Peyer's patch (tissue), 4 donors: ENCODE data around the gene TNFAIP3. TPM values are rescaled to one million over a fixed set of nuclear protein-coding genes. Genes with fewer than 3 reads are reported as not detected.

Experiments used
- DNase-seq, 3 donors: peaks; one replicate each; pipeline ENCODE4 v3.0.0-alpha.2; 2017 to 2019
- H3K27ac ChIP-seq, 4 donors: fragments of 200-600 bp; sonication (generic); one replicate each; pipeline ENCODE4 v1.5.1; 2016 to 2019
- H3K27me3 ChIP-seq, 2 donors: fragments of 200-600 bp; sonication (generic); one replicate each; pipeline ENCODE4 v1.5.1; 2019
- H3K36me3 ChIP-seq, 3 donors: fragments of 200-600 bp; sonication (generic); one replicate each; pipeline ENCODE4 v1.5.1; 2016 to 2019
- H3K4me1 ChIP-seq, 4 donors: fragments of 200-600 bp; sonication (generic); one replicate each; pipeline ENCODE4 v1.5.1; 2016 to 2019
- H3K4me3 ChIP-seq, 4 donors: fragments of 200-600 bp; sonication (generic); 1 replicate in 3 of 4; 2 replicates in 1 of 4; pipeline ENCODE4 v1.5.1; 2016 to 2019; ENCODE audit warnings: mild to moderate bottlenecking in 1 of 4
- H3K9me3 ChIP-seq, 4 donors: fragments of 200-600 bp; sonication (generic); one replicate each; pipeline ENCODE4 v1.5.1; 2016 to 2019; ENCODE audit warnings: mild to moderate bottlenecking in 1 of 4
- POLR2A ChIP-seq, 2 donors: fragments of 450-650 bp; IDR thresholded peaks; one replicate each; pipeline ENCODE4 v1.5.1; 2017; ENCODE audit warnings: antibody characterized with exemption in 2 of 2, mild to moderate bottlenecking in 2 of 2, moderate library complexity in 2 of 2
- total RNA-seq, 4 donors: library from RNA; depleted of rRNA; stranded (reverse); fragments of >200 nt; gene quantifications; one replicate each; pipeline ENCODE4 v1.1.0, GENCODE V29; 2016
- TF ChIP-seq, protein P1 (sequence below), 6 experiments: fragments of 450-650 bp in 4 of 6; fragments of 200-600 bp in 2 of 6; sonication (generic) in 1 of 6; IDR thresholded peaks; one replicate each; pipeline ENCODE4 v1.5.1; 2017 to 2019; ENCODE audit warnings: antibody characterized with exemption in 6 of 6, mild to moderate bottlenecking in 3 of 6, moderate library complexity in 1 of 6

Gene TNFAIP3
- total RNA-seq, 4 donors from 2014 or later: 19.3 to 66.8 (median 30.6) TPM

DNA sequence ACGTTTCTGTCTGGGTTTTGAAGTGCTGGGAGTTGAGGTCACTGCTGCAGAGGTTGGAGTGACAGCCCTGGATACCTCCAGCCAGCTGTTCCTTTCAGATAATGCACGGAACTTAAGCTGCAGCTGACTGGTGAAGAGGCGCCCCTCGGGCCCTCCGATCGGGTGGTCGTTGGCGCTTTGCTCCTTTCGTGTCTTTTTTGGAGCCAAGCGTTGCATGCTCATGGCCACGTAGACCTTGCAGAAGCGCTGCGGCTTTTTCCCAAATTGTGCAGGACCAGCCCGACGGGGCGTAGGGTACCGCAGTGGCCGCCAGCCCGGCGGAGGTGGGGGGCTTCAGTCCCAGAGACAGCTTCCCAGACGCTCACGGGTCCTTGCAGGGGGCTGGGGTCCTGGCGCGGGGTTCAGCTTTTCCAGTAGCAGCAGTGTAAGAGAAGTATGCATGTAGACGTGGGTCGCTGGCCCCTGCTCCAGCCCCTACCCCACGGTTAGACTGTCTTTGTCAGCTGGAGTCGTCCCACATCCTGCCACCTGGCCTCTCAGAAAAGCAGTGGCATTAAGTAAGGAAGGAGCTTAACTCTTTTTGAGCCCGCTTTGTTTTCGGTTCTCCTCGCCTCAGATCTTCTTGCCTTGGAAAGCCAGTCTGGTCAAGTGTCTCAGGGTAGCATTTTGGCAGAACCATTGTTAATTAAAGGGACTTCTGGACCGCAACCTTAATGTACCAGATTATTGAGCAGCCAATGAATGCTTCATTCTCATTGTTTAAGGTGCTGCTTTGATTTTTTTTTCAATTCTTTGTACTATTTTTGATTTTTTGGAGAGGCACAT lies 838 bp downstream of the TNFAIP3 start:
- H3K4me1 ChIP-seq: peaks cover 0 to 21% (median 10%) of the 10 kb centered on the region in 4 donors
- peak in 2 of 3 donors; percentile 85 for DNase-seq

DNA sequence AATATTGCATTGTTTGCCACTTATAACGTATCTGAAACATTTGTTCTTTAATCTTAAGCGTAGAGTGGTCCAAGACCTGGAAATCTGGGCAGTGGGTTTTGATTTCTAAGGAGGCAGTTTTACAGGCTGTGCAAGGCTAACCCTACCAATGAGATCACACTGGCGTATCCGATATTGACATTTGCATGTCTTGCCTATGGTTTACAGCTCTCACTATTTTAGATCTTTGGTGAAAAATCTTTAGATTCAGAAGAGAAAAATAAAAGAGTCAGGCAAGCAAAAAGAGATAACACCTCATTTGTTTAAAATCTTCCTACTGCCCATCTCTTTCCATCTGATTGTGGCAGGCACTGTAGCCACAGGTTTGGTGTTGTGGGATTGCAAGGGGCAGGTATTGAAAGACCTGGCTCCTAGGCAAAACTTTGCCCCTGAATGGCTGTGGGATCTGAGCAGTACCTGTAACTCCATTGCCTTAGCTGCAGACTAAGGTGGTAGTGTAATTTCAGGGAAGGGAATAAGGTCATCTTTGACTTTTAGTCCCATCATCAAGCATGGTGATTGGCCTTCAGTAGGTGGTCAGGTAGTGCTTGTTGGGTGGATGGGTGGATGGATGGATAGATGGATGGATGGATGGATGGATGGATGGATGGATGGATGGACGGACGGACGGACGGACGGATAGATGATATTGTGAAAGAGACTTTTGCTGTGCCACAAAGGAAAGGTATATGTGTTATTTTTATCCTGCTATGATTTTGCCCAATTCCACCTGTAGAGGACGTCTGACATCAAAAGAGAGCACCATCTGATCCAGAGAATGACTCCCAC lies 1.9 kb downstream of the TNFAIP3 start:
- Histone ChIP-seq H3K27me3 (no peaks in the 10 kb centered on the region), H3K4me1 (peaks cover 0 to 28% (median 13%) of the 10 kb centered on the region in 4 donors), H3K36me3 (peaks cover 0 to 7% (median 0%) of the 10 kb centered on the region in 3 donors), H3K9me3 (no peaks in the 10 kb centered on the region), H3K27ac (peak overlapping the region; percentile 96 to 98 (median 97)), H3K4me3 (peak overlapping the region; percentile 85 to 90 (median 87))
- DNase-seq: no peak
- TF ChIP-seq, protein P1, sequence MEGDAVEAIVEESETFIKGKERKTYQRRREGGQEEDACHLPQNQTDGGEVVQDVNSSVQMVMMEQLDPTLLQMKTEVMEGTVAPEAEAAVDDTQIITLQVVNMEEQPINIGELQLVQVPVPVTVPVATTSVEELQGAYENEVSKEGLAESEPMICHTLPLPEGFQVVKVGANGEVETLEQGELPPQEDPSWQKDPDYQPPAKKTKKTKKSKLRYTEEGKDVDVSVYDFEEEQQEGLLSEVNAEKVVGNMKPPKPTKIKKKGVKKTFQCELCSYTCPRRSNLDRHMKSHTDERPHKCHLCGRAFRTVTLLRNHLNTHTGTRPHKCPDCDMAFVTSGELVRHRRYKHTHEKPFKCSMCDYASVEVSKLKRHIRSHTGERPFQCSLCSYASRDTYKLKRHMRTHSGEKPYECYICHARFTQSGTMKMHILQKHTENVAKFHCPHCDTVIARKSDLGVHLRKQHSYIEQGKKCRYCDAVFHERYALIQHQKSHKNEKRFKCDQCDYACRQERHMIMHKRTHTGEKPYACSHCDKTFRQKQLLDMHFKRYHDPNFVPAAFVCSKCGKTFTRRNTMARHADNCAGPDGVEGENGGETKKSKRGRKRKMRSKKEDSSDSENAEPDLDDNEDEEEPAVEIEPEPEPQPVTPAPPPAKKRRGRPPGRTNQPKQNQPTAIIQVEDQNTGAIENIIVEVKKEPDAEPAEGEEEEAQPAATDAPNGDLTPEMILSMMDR (IDR thresholded peaks at IDR 0.05): peak in 3 of 6 experiments; percentile 1 to 27 (median 6)
- TF ChIP-seq POLR2A (IDR thresholded peaks at IDR 0.05): no peak

More for the DNA sequence above, 838 bp downstream of the TNFAIP3 start:
- H3K36me3 ChIP-seq: peaks cover 0 to 7% (median 0%) of the 10 kb centered on the region in 3 donors
- H3K27ac ChIP-seq: peak overlapping the region; percentile 96 to 98 (median 97)
- H3K27me3 ChIP-seq: no peaks in the 10 kb centered on the region
- no peaks in the 10 kb centered on the region for H3K9me3 ChIP-seq
- peak overlapping the region; percentile 85 to 90 (median 87) for H3K4me3 ChIP-seq
- no peak for TF ChIP-seq POLR2A (IDR thresholded peaks at IDR 0.05)
- TF ChIP-seq, protein P1 (IDR thresholded peaks at IDR 0.05): peak in 1 of 6 experiments; percentile 3

DNA sequence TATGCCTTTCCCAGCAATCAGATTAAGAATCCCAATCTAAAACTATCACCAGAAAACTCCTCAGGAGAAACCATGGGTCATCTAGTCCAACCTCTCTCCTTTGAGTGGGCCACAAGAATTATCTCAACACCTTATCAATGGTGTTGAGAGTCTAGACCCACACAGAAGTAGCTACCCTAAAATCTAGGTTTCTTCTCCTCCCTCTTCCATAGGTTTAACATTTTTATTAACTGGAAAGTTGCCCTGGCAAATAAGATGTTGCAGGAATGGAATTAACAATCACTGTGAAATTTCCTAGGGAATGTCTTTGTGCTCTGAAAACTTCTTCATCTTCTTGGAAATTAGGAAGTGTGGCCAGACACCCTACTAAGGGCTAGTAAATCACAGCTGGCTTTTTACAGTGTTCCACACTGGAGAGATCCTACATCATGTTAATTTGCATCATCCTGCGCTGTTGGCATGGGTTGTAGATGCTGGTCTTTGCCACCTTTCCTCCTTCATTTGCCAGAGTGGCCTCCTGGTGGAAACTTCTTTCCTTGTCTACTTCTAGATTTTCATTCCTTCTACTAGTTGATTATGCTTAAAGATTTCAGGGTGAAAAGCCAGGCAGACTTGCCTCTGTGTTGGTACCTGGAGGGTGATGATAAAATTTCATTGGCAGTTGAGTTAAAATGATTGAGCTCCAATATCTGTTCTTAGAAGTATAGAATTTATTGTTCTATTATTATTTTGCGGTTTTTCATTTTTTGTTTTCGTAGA lies 2.7 kb downstream of the TNFAIP3 start:
- DNase-seq: no peak
- Histone ChIP-seq H3K36me3 (peaks cover 0 to 12% (median 0%) of the 10 kb centered on the region in 3 donors), H3K9me3 (no peaks in the 10 kb centered on the region), H3K27me3 (no peaks in the 10 kb centered on the region), H3K4me3 (peak overlapping the region; percentile 3 to 90 (median 87)), H3K27ac (peak overlapping the region; percentile 71 to 98 (median 96)), H3K4me1 (peaks cover 0 to 36% (median 16%) of the 10 kb centered on the region in 4 donors)
- TF ChIP-seq, protein P1 (IDR thresholded peaks at IDR 0.05): peak in 1 of 6 experiments; percentile 17
- no peak for TF ChIP-seq POLR2A (IDR thresholded peaks at IDR 0.05)

DNA sequence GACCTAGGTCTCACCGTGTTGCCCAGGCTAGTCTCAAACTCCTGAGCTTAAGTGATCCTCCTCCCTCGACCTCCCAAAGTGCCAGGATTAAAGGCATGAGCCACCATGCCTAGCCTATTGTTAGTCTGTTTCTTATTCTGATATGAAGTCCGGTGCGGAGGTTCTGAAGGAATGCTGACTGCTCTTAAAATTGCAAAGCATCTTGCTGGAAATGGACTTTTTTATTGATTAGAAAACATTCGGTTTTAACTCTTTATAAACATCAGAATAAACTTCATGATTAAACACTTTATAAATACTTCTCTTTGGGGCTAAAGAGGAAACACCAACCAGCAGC lies 3.2 kb downstream of the TNFAIP3 start:
- peak overlapping the region in 3 of 4 donors; percentile 34 to 90 (median 89) for H3K4me3 ChIP-seq
- peak overlapping the region; percentile 71 to 98 (median 96) for H3K27ac ChIP-seq

More for the DNA sequence above, 3.2 kb downstream of the TNFAIP3 start:
- DNase-seq: no peak
- no peak for TF ChIP-seq POLR2A (IDR thresholded peaks at IDR 0.05)
- TF ChIP-seq, protein P1 (IDR thresholded peaks at IDR 0.05): no peak
- no peaks in the 10 kb centered on the region for H3K9me3 ChIP-seq
- peaks cover 0 to 36% (median 16%) of the 10 kb centered on the region in 4 donors for H3K4me1 ChIP-seq
- H3K27me3 ChIP-seq: no peaks in the 10 kb centered on the region
- H3K36me3 ChIP-seq: peaks cover 0 to 18% (median 0%) of the 10 kb centered on the region in 3 donors
